ENCODE results near the gene RUNX2. TPM values are rescaled to one million over a fixed set of nuclear protein-coding genes. Genes with fewer than 3 reads are reported as not detected.

RUNX2 gene
- total RNA-seq (2013; cell fraction: nucleolus; rRNA removed): 0.10 and 0.24 TPM in 2 replicates
- total RNA-seq (2014; rRNA removed): 0.16 and 0.51 TPM in 2 replicates
- total RNA-seq (2014; rRNA removed; fragmentation: Illumina TruSeq; extraction: Trizol): 0.09 TPM in 1 of 2 replicates, not detected in the other
- total RNA-seq (2021): 0.61 and 0.77 TPM in 2 replicates
- polyA plus RNA-seq (2011; ENCODE audit: low read depth): 0.18 TPM
- 0.01 and 0.26 TPM in 2 replicates for polyA plus RNA-seq (2011; rRNA removed)
- 0.01 and 0.02 TPM in 2 replicates for polyA plus RNA-seq (2011; cell fraction: cytosol; rRNA removed)
- 0.03 and 0.07 TPM in 2 replicates for polyA plus RNA-seq (2011; cell fraction: nucleus; rRNA removed)
- polyA plus RNA-seq (2012): 0.15 and 0.53 TPM in 2 replicates
- polyA plus RNA-seq (2014; fragmentation: Illumina TruSeq; extraction: Trizol): 0.06 and 0.09 TPM in 2 replicates
- polyA plus RNA-seq (2014; fragmentation: Nextera tagmentation; extraction: Ambion mirVana): under 1 TPM; 0.15 to 0.19 TPM
- polyA plus RNA-seq (2014; rRNA removed): 0.01 and 0.13 TPM in 2 replicates
- not detected for polyA plus RNA-seq (2016; fragmentation: Nextera tagmentation; extraction: Ambion mirVana)
- not detected in 2 replicates for polyA minus RNA-seq (2011; rRNA and poly(A)+ RNA removed)
- not detected in 2 replicates for polyA minus RNA-seq (2011; cell fraction: cytosol; rRNA and poly(A)+ RNA removed)
- 0.12 and 0.38 TPM in 2 replicates for polyA minus RNA-seq (2011; cell fraction: nucleus; rRNA and poly(A)+ RNA removed)
- percentile 21 among the genes with signal in this experiment for Bru-seq, nascent RNA
- BruChase-seq, experiment 1, labeled RNA remaining after a 6-hour chase: percentile 11 among the genes with signal in this experiment
- percentile 10 among the genes with signal in this experiment for BruChase-seq, experiment 2, labeled RNA remaining after a 2-hour chase
- long read RNA-seq, experiment 1: 0 reads
- long read RNA-seq, experiment 2, partial matches to known transcripts: 0 of 1 reads
- long read RNA-seq, experiment 2, other reads (novel, unspliced or antisense): 1 of 1 reads

GRCh38 chr6:45327956-45328522 is at the start of gene RUNX2:
TSS of gene RUNX2 (plus strand) at chr6:45328330. CDS start at chr6:45328727, 397 bp downstream.
- Histone ChIP-seq H4K20me1 (ENCODE audit: control insufficient read depth, insufficient read depth) (no peaks in the 10 kb centered on the region), H3K9me3 (replicated peaks; ENCODE audit: control insufficient read depth, insufficient read depth, low read length) (no peaks in the 10 kb centered on the region), H2AFZ (ENCODE audit: control insufficient read depth, low read depth, low read length) (no peak within 1 kb of the TSS), H3K27ac (ENCODE audit: control insufficient read depth, insufficient read depth) (no peak within 1 kb of the TSS), H3K4me1 (ENCODE audit: control insufficient read depth, insufficient read depth, low read length) (no peaks in the 10 kb centered on the region), H3K79me2 (ENCODE audit: control insufficient read depth, insufficient read depth, low read length) (no peaks in the 10 kb centered on the region), H3K4me2 (ENCODE audit: control insufficient read depth, insufficient read depth) (no peak within 1 kb of the TSS), H3K4me3 (no peak within 1 kb of the TSS), H3K36me3 (ENCODE audit: control insufficient read depth in 2 of 2, insufficient read depth in 2 of 2, low read length in 1 of 2) (no peaks in the 10 kb centered on the region), H3K27me3 (replicated peaks in 1 of 2; ENCODE audit: control insufficient read depth in 2 of 2, insufficient read depth in 2 of 2, low read length in 1 of 2) (no peaks in the 10 kb centered on the region), H3K9ac (ENCODE audit: control insufficient read depth, insufficient read depth, low read length) (no peak within 1 kb of the TSS)
- no TSS peak for BruUV-seq (replicated peaks)
- ChIA-PET POLR2A (no interaction called here), RAD21 (ENCODE audit: unreplicated experiment) (no interaction called here), SMC1A (ENCODE audit: uncharacterized antibody, unreplicated experiment) (interaction anchor here (1.0 to 1.8 kb wide), 2 partner anchors 13 to 17 kb away, joined by 5 read pairs; no protein-coding TSS in a partner anchor), CTCF (interaction anchor here (1.1 kb wide), 1 partner anchor 23 kb away, joined by 4 read pairs; no protein-coding TSS in a partner anchor)
- FAIRE-seq (no peak), DNase-seq (ENCODE audit: low read depth, low spot score) (no peak), ATAC-seq (no peak)
- in situ Hi-C loops (cut with MboI) (no loop called here), intact Hi-C loops (cut with micrococcal nuclease; ENCODE audit: unreplicated experiment) (no loop called here)
- 66% methylated on average over 5 of the region's 5 CpGs for WGBS (ENCODE audit: insufficient coverage, insufficient replicate concordance, low lambda C conversion rate, missing lambda C conversion rate)
- TF ChIP-seq ZNF622 (IDR thresholded peaks at IDR 0.05) (no peak), NR2F1 (conservative IDR thresholded peaks at IDR 0.05) (no peak), IRF5 (IDR thresholded peaks at IDR 0.05; ENCODE audit: borderline replicate concordance) (no peak), RUNX3 (IDR thresholded peaks at IDR 0.05; ENCODE audit: low read length) (no peak; the same call in 1 of the 2 replicates), BACH1 (IDR thresholded peaks at IDR 0.05; ENCODE audit: borderline replicate concordance) (no peak), ZNF687 (IDR thresholded peaks at IDR 0.05) (no peak), ZBTB11 (CRISPR knock-in tag; IDR thresholded peaks at IDR 0.05) (no peak), JUNB (IDR thresholded peaks at IDR 0.05) (no peak), ZBED1 (IDR thresholded peaks at IDR 0.05; ENCODE audit: borderline replicate concordance) (no peak), RAD21 (IDR thresholded peaks at IDR 0.05; ENCODE audit: insufficient read depth, low read depth, low read length) (no peak)
